RKO (cell line): ENCODE data around the gene AQP12A.

Experiments
- DNase-seq: peaks from one replicate; pipeline ENCODE4 v3.0.0-alpha.2; 2016; ENCODE audit warnings: low spot score

AQP12A gene

DNA sequence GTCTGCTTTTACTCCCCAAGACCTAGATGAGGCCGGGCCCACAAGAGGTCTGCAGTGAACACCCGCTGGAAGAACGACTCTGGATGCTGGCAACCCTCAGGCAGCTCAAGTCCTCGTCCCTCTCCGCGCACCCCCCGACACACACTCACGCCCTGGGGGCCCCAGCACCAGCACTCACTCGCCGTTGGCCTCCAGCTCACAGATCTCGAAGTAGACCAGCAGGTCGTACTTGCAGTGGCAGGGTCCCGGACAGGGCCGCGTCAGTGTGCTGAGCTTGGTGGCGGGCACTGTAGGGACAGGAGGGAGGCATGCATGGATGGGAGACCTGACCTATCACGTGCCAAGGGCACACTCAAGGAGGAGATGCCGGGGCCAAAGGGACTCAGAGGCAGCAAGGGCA, 49.4 kb downstream of the AQP12A start:
- no peak for DNase-seq

DNA sequence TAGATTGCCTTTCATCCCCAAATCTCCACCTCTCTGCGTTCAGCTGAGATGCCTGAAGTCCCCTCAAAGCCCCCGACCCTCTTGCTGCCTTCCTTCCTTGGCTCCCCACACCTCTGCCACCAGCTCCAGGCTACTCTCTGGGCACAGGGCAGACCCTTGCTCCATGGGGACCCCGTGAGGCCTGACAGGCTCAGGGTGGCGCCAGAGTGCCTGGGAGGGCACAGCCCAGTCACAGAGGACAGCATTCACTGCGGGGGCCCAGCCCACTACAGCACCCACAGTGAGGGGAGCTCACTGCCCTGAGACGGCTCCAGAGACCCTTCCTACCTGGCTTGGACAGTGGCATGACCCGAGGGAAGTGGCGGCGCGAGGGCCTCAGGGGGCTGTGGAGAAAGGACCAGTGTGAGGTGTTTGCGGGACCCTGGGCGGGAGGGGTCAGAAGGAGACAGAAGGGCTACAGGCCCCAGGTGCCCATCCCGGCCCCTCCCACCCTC, 51.0 kb downstream of the AQP12A start:
- no peak for DNase-seq

DNA sequence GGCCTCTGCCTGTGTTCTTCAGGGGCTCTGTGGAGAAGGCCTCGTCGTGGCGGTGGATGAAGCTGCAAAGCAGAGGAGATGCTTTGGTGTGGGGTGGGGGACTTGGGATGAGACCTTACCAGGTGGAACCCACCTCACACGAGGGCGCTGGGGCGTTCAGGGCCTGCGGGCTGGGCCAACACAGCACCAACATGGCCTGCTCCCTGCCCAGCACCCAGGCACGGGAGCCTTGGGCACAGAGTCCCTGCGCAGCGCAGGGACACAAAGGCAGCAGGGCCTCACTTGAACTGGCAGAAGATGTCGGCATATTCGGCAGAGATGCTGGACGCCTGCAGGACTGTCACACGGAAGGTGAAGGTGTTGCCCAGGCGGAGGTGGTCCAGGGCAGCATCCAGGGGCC, 53.8 kb downstream of the AQP12A start:
- DNase-seq = no peak

DNA sequence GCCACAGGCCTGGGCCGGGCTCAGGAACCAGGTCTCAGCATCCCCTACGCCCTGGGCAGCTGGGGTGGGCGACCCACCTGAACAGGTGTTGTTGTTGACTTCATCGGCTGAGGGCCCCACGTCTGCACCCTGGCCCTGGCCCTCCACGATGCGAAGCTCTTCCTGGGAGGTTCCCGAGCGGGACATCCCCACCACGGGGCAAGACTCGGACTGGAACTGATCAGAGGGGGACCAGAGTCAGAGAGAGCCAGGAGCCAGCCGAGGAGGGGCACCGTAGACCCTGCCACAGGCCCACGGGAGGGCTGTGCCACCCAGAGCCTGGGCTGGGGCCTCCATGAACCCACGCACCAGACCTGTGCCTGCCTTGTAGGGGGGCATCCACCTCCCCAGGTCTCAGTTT, 54.3 kb downstream of the AQP12A start:
- no peak for DNase-seq

DNA sequence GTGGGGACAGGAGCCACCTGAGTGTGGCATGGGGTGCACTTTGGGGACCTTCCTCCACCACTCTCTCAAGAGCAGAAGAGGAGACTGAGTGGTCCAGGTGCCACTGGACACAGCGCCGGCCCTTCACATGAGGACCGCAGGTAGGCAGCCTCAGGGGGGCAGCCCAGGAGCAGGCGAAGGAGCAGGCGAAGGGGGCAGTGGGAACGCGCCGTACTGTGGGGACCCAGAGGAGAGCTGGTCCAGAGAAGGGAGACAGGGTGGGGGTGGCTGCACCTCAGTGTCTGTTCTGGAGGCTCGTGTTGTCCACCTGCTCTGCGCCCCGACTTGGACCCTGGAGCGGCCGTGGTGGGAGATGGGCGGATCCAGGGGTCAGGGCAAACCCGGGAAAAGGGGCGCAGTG, 55.0 kb downstream of the AQP12A start:
- no peak for DNase-seq

DNA sequence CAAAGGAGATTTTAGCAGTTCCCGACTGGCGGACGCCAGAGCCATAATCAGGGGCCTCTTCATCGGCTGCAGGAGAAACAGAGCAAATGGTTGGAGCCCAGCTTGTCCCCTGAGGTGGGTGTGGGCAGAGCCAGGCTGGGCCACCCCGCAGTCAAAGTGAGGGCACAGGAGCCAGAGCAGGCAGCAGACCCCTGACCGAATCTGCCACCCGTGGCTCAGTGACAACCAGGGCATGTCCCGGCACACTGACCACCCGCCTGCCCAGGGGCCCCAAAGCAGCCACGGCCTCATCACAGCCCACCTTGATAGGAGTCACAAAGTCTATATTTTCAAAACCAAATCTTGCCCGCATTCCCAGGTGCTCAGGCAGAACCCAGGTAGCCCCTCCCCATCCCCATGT, 55.6 kb downstream of the AQP12A start:
- no peak for DNase-seq
